ENCODE measurements around the gene SLC49A3. TPM values are rescaled to one million over a fixed set of nuclear protein-coding genes. Genes with fewer than 3 reads are reported as not detected.
A peak's percentile ranks its signal among the peaks of the same experiment; 100 is the strongest.

The SLC49A3 gene
- total RNA-seq, 1 experiment from 2014 or later = 0.47 TPM

GRCh38 chr4:684623-685327 is 4.2 kb downstream of the SLC49A3 start:
- Histone ChIP-seq H3K4me1 (ENCODE audit: insufficient read depth, low read length, poor library complexity, severe bottlenecking) (peaks cover 4% of the 10 kb centered on the region), H3K27ac (ENCODE audit: low read depth, low read length, poor library complexity, severe bottlenecking) (no peak overlapping the region), H3K36me3 (ENCODE audit: insufficient read depth, low read length, poor library complexity, severe bottlenecking) (no peaks in the 10 kb centered on the region), H3K4me3 (ENCODE audit: low read depth, low read length, poor library complexity, severe bottlenecking) (no peak overlapping the region), H3K27me3 (replicated peaks; ENCODE audit: insufficient read depth, low read depth, low read length, poor library complexity) (no peaks in the 10 kb centered on the region), H3K9me3 (ENCODE audit: low read depth, low read length, poor library complexity, severe bottlenecking) (no peaks in the 10 kb centered on the region)
- ChIA-PET CTCF (interaction anchor here (0.6 to 1.0 kb wide), 2 partner anchors 85 to 583 kb away, joined by 3 read pairs; no protein-coding TSS in a partner anchor), POLR2A (ENCODE audit: low non-redundant PET) (no interaction called here)
- TF ChIP-seq CTCF (conservative IDR thresholded peaks at IDR 0.05; ENCODE audit: low read depth, low read length) (no peak), EZH2 (IDR thresholded peaks at IDR 0.05; ENCODE audit: borderline replicate concordance, low read depth, low read length, poor library complexity, severe bottlenecking) (no peak)
- BruUV-seq (replicated peaks) = no TSS peak
- no peak for DNase-seq (ENCODE audit: low spot score)
- intact Hi-C loops (cut with micrococcal nuclease; ENCODE audit: unreplicated experiment) = no loop called here

- BruUV-seq (replicated peaks) = no TSS peak
- H3K9me3 ChIP-seq (ENCODE audit: low read depth, low read length, poor library complexity, severe bottlenecking) = no peaks in the 10 kb centered on the region
- intact Hi-C loops (cut with micrococcal nuclease; ENCODE audit: unreplicated experiment) = no loop called here
- DNase-seq (ENCODE audit: low spot score) = peak; percentile 79
- H3K27ac ChIP-seq (ENCODE audit: low read depth, low read length, poor library complexity, severe bottlenecking) = peak overlapping the region; percentile 22
- H3K36me3 ChIP-seq (ENCODE audit: insufficient read depth, low read length, poor library complexity, severe bottlenecking) = no peaks in the 10 kb centered on the region
- H3K4me3 ChIP-seq (ENCODE audit: low read depth, low read length, poor library complexity, severe bottlenecking) = no peak overlapping the region
- H3K27me3 ChIP-seq (replicated peaks; ENCODE audit: insufficient read depth, low read depth, low read length, poor library complexity) = no peaks in the 10 kb centered on the region
- H3K4me1 ChIP-seq (ENCODE audit: insufficient read depth, low read length, poor library complexity, severe bottlenecking) = peaks cover 4% of the 10 kb centered on the region
- CTCF ChIA-PET = interaction anchor here (0.6 to 1.0 kb wide), 8 partner anchors 10 to 584 kb away, joined by 3 to 4 read pairs (median 3); no protein-coding TSS in a partner anchor
- TF ChIP-seq CTCF (conservative IDR thresholded peaks at IDR 0.05; ENCODE audit: low read depth, low read length) (peak; percentile 91), EZH2 (IDR thresholded peaks at IDR 0.05; ENCODE audit: borderline replicate concordance, low read depth, low read length, poor library complexity, severe bottlenecking) (no peak)
- POLR2A ChIA-PET (ENCODE audit: low non-redundant PET) = no interaction called here
Observed at GRCh38 chr4:683982-684622, 4.8 kb downstream of the SLC49A3 start.

- Histone ChIP-seq H3K4me3 (ENCODE audit: low read depth, low read length, poor library complexity, severe bottlenecking) (no peak overlapping the region), H3K4me1 (ENCODE audit: insufficient read depth, low read length, poor library complexity, severe bottlenecking) (peaks cover 4% of the 10 kb centered on the region), H3K36me3 (ENCODE audit: insufficient read depth, low read length, poor library complexity, severe bottlenecking) (no peaks in the 10 kb centered on the region), H3K27ac (ENCODE audit: low read depth, low read length, poor library complexity, severe bottlenecking) (peak overlapping the region; percentile 22), H3K27me3 (replicated peaks; ENCODE audit: insufficient read depth, low read depth, low read length, poor library complexity) (no peaks in the 10 kb centered on the region), H3K9me3 (ENCODE audit: low read depth, low read length, poor library complexity, severe bottlenecking) (no peaks in the 10 kb centered on the region)
- no peak for DNase-seq (ENCODE audit: low spot score)
- intact Hi-C loops (cut with micrococcal nuclease; ENCODE audit: unreplicated experiment) = no loop called here
- POLR2A ChIA-PET (ENCODE audit: low non-redundant PET) = no interaction called here
- TF ChIP-seq CTCF (conservative IDR thresholded peaks at IDR 0.05; ENCODE audit: low read depth, low read length) (no peak), EZH2 (IDR thresholded peaks at IDR 0.05; ENCODE audit: borderline replicate concordance, low read depth, low read length, poor library complexity, severe bottlenecking) (no peak)
- no TSS peak for BruUV-seq (replicated peaks)
- CTCF ChIA-PET = interaction anchor here (0.6 to 1.0 kb wide), 7 partner anchors 11 to 562 kb away, joined by 3 to 4 read pairs (median 3); no protein-coding TSS in a partner anchor
Observed at GRCh38 chr4:683247-683897, 5.6 kb downstream of the SLC49A3 start.

All from A673 (cell line).